ENCODE results near the gene SORBS2.

The SORBS2 gene

DNA sequence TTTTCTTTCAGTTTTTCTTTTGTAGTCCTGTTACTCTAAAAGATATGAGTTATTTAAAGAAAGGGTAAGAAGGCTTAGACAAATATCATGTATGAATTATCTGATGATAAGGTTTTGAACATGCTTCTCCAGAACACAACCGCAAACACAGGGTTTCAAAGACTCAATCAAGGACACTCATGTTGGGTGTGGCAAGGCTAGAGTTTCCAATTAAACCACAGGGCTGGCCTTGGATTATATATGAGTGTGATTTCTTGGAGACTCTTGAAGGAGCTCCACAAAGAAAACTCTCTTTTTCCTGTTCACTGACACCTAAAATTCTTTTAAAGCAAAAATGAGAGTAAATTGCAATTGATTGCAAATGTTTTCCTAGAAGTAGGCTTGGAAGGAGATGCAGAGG lies 166.6 kb downstream of the SORBS2 start:
- no peak overlapping the region for H3K4me3 ChIP-seq (ENCODE audit: low read depth, low read length)
- TF ChIP-seq, protein P1, sequence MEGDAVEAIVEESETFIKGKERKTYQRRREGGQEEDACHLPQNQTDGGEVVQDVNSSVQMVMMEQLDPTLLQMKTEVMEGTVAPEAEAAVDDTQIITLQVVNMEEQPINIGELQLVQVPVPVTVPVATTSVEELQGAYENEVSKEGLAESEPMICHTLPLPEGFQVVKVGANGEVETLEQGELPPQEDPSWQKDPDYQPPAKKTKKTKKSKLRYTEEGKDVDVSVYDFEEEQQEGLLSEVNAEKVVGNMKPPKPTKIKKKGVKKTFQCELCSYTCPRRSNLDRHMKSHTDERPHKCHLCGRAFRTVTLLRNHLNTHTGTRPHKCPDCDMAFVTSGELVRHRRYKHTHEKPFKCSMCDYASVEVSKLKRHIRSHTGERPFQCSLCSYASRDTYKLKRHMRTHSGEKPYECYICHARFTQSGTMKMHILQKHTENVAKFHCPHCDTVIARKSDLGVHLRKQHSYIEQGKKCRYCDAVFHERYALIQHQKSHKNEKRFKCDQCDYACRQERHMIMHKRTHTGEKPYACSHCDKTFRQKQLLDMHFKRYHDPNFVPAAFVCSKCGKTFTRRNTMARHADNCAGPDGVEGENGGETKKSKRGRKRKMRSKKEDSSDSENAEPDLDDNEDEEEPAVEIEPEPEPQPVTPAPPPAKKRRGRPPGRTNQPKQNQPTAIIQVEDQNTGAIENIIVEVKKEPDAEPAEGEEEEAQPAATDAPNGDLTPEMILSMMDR (IDR thresholded peaks at IDR 0.05; ENCODE audit: insufficient read depth, low read depth, low read length, missing control alignments), result no peak

GRCh38 chr4:185644408-185644807 lies 167.6 kb downstream of the SORBS2 start:
- H3K4me3 ChIP-seq (ENCODE audit: low read depth, low read length), result no peak overlapping the region
- no peak for DNase-seq (ENCODE audit: low read depth)
- TF ChIP-seq, protein P1 (IDR thresholded peaks at IDR 0.05; ENCODE audit: insufficient read depth, low read depth, low read length, missing control alignments), result no peak

More for the DNA sequence above, 166.6 kb downstream of the SORBS2 start:
- DNase-seq (ENCODE audit: low read depth), result no peak

GRCh38 chr4:185642907-185643306 lies 169.1 kb downstream of the SORBS2 start:
- TF ChIP-seq, protein P1 (IDR thresholded peaks at IDR 0.05; ENCODE audit: insufficient read depth, low read depth, low read length, missing control alignments), result no peak
- DNase-seq (ENCODE audit: low read depth), result no peak
- no peak overlapping the region for H3K4me3 ChIP-seq (ENCODE audit: low read depth, low read length)

GRCh38 chr4:185640811-185641675 lies 171.0 kb downstream of the SORBS2 start:
- DNase-seq (ENCODE audit: low read depth), result peak; percentile 69
- TF ChIP-seq, protein P1 (IDR thresholded peaks at IDR 0.05; ENCODE audit: insufficient read depth, low read depth, low read length, missing control alignments), result peak; percentile 19
- H3K4me3 ChIP-seq (ENCODE audit: low read depth, low read length), result no peak overlapping the region

GRCh38 chr4:185638548-185639301 lies 173.3 kb downstream of the SORBS2 start:
- TF ChIP-seq, protein P1 (IDR thresholded peaks at IDR 0.05; ENCODE audit: insufficient read depth, low read depth, low read length, missing control alignments), result no peak
- DNase-seq (ENCODE audit: low read depth), result no peak
- H3K4me3 ChIP-seq (ENCODE audit: low read depth, low read length), result no peak overlapping the region

DNA sequence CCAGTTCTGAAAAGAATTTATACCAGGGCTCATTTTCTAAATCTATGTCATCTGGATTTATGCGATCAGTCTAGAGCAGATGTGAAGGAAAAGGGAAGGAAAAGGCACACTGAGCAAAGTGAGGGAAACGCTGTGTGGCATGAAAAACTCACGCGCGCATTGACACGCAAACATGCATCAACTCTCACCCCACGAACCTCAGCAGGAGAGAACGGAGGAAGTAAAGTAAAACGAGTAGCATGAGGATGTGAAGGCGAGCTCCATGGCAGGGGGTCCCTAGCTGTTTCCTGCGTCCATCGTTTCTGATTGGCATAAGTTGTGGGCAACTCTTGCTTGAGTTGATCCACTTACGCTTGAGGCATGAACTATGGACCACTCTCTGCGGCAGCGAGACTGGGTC lies 173.9 kb downstream of the SORBS2 start:
- H3K4me3 ChIP-seq (ENCODE audit: low read depth, low read length), result no peak overlapping the region
- TF ChIP-seq, protein P1 (IDR thresholded peaks at IDR 0.05; ENCODE audit: insufficient read depth, low read depth, low read length, missing control alignments), result no peak

More for the DNA sequence above, 173.9 kb downstream of the SORBS2 start:
- DNase-seq (ENCODE audit: low read depth), result no peak
